NCI-H524 treated with DMSO at 0.1 percent for 48 hours (cell line): ENCODE measurements around the gene DYSF.

Experiments
- DNase-seq: peaks from one replicate; lab custom pipeline; 2025; lab: John Stamatoyannopoulos, UW

Gene DYSF

GRCh38 chr2:71603851-71604725 is 150.7 kb downstream of the DYSF start:
- no peak for DNase-seq

GRCh38 chr2:71604726-71605120 is 151.4 kb downstream of the DYSF start:
- no peak for DNase-seq

GRCh38 chr2:71605173-71605641 is 151.8 kb downstream of the DYSF start:
- DNase-seq = no peak

- no peak for DNase-seq
These were observed 152.4 kb downstream of the DYSF start for GRCh38 chr2:71605781-71606241.

- DNase-seq = no peak
These were observed 152.9 kb downstream of the DYSF start for GRCh38 chr2:71606244-71606643.

- DNase-seq = no peak
These were observed 154.0 kb downstream of the DYSF start for GRCh38 chr2:71607151-71607889.

- DNase-seq = no peak
These were observed 154.7 kb downstream of the DYSF start for GRCh38 chr2:71608034-71608433.

GRCh38 chr2:71608441-71608840 is 155.1 kb downstream of the DYSF start:
- no peak for DNase-seq

GRCh38 chr2:71609029-71609428 is 155.7 kb downstream of the DYSF start:
- DNase-seq = no peak

GRCh38 chr2:71609441-71609840 is 156.1 kb downstream of the DYSF start:
- DNase-seq = no peak

GRCh38 chr2:71609958-71610357 is 156.6 kb downstream of the DYSF start:
- no peak for DNase-seq

- DNase-seq = no peak
These were observed 157.3 kb downstream of the DYSF start for GRCh38 chr2:71610671-71611070.

GRCh38 chr2:71611247-71611646 is 157.9 kb downstream of the DYSF start:
- no peak for DNase-seq

GRCh38 chr2:71611781-71612527 is 158.6 kb downstream of the DYSF start:
- DNase-seq = no peak

GRCh38 chr2:71612581-71613402 is 159.4 kb downstream of the DYSF start:
- no peak for DNase-seq

GRCh38 chr2:71613403-71613952 is 160.1 kb downstream of the DYSF start:
- no peak for DNase-seq

GRCh38 chr2:71613953-71614925 is 160.9 kb downstream of the DYSF start:
- no peak for DNase-seq

- no peak for DNase-seq
These were observed 161.8 kb downstream of the DYSF start for GRCh38 chr2:71614976-71615766.
